GM23248 (cell line): ENCODE measurements around the gene NOTO.
"Not testable (repeated sequence)": the region's sequence is repeated elsewhere in the genome, so short reads cannot be mapped to it uniquely, and the experiment has no call there.

Source experiments
- EZH2 ChIP-seq: fragments of 200-600 bp; sonication (generic); IDR thresholded peaks from 2 replicates; pipeline ENCODE4 v1.6.1; 2018; ENCODE audit warnings: antibody characterized with exemption, mild to moderate bottlenecking; ENCODE audit not compliant: insufficient read depth, poor library complexity, severe bottlenecking
- EZH2phosphoT487 ChIP-seq: fragments of 200-600 bp; sonication (generic); IDR thresholded peaks from 2 replicates; pipeline ENCODE4 v1.6.1; 2018; ENCODE audit warnings: antibody characterized with exemption, moderate library complexity, mild to moderate bottlenecking, low read depth; ENCODE audit not compliant: insufficient read depth

GRCh38 chr2:73165978-73166377, 36.4 kb upstream of the NOTO start:
- TF ChIP-seq EZH2phosphoT487, EZH2: not testable (repeated sequence)
